GM10266 (cell line): ENCODE measurements around the gene ICE2.

ENCODE experiments used
- DNase-seq: peaks from one replicate; pipeline ENCODE4 v3.0.0; 2012; ENCODE audit errors: extremely low spot score
- CTCF ChIP-seq: IDR thresholded peaks from 2 replicates; pipeline ENCODE4 v1.5.1; 2012; ENCODE audit warnings: mild to moderate bottlenecking, low read depth; ENCODE audit not compliant: control insufficient read depth, insufficient read depth; ENCODE audit errors: missing control alignments

ICE2 gene

DNA sequence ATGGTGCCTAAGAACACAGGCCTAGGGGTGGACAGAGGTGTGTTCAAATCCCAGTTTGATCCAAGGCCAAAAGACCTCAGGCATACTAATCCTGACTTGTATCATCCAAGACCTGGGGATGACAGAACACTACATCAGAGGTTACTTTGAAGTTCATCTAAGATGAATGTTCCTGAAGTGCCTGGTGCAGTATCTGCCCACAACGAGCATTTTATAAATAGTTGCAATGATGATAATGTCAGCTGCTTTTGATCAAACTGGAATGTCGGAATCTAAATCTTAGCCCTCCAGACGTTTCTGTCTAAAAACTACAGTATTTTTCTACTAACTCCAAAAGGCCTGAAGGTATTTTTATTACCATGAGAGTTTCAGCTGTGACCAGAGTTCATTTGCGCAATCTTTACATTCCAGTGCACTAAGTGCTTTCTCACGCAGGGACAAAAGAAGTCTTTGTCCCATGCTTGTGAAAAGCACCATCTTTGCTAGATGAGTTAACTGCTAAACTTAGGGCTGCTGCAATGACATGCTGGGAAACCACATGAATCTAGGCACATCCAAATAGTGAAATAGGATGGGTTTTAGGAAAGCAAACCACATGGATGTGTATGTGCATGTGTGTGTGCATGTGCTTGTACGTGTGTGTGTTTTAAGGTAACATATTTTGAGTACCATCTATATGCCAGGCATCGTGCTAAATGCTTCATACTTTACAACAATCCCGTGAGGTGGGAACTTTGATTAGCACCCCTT lies 99.2 kb downstream of the ICE2 start:
- DNase-seq = no peak
- TF ChIP-seq CTCF = no peak

- TF ChIP-seq CTCF = no peak
- no peak for DNase-seq
Measured at GRCh38 chr15:60379185-60379524, 99.8 kb downstream of the ICE2 start.

DNA sequence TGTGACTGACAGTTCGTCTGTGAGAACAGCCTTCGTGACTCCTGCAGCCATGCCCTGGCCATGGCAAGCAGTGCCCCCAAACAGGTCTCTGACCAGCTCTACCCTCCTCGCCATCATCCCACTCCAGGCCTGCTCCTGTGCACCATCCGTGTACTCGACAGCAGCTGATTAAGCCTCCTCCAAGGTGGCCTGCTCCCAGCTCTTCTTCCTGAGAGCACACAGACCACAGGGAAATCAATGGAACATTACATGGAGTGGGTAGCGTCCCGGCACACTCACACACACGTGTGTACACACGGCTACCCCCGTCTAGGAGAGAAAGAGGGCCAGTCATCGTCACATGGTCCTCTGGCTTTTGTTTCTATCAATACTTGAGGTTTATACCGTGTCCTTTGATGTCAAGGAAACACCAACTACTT lies 102.3 kb downstream of the ICE2 start:
- no peak for DNase-seq

GRCh38 chr15:60375306-60375705 lies 103.6 kb downstream of the ICE2 start:
- TF ChIP-seq CTCF = no peak
- DNase-seq = no peak

More for the DNA sequence above, 102.3 kb downstream of the ICE2 start:
- TF ChIP-seq CTCF = no peak

DNA sequence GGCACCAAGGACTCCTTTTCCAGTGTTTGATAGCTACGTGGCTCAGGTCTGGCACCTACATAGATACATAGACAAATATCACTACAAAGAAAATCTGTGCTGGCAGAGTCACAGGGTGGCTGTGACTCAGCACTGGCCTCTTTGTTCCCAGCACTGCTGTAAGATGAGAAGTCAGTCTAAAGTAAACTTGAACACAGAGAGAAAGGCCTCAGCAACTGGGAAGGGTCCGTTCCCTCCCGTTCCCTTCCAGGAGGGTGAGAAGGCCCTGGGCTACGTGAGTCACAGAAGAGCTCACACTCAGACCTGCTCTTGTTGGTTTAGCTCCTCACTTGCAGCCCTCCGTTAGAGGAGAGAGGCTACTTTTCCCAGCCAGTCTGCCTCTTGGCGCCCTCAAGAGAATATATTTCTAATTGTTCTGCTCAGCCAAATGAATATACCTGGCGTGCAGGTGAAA lies 104.3 kb downstream of the ICE2 start:
- DNase-seq = no peak
- no peak for TF ChIP-seq CTCF

DNA sequence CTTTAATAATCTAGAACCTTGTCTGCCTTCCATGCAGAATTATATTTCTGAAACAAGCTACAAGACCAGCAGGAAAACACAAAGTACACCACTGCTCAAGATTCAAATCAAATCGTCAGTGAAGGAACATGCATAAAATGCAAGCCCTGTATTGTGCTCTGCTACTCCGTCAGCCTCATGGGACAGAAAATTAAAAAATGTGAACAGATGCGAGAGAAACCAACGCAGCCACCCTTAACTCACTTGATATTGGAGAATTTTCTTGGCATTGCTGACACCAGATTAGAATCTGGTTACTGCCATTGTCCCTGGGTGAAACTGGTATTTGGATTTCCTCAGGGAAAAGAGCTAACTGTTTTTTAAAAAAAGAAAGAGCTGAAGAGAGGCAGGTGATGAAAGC lies 104.7 kb downstream of the ICE2 start:
- TF ChIP-seq CTCF = no peak

GRCh38 chr15:60373745-60374144 lies 105.2 kb downstream of the ICE2 start:
- no peak for DNase-seq
- no peak for TF ChIP-seq CTCF

More for the DNA sequence above, 104.7 kb downstream of the ICE2 start:
- DNase-seq = no peak
